GM18907 (cell line): ENCODE results near the gene SKA2.
"Not testable (repeated sequence)": the region's sequence is repeated elsewhere in the genome, so short reads cannot be mapped to it uniquely, and the experiment has no call there.

ENCODE experiments used
- ATAC-seq: cut with Tn5 transposase; IDR thresholded peaks from one replicate; pipeline ENCODE4 v1.9.1; 2021; ENCODE audit warnings: mild to moderate bottlenecking, moderate library complexity; ENCODE audit not compliant: unreplicated experiment

Gene SKA2

GRCh38 chr17:59152925-59153324 lies 2.1 kb downstream of the SKA2 start:
- no peak for ATAC-seq

DNA sequence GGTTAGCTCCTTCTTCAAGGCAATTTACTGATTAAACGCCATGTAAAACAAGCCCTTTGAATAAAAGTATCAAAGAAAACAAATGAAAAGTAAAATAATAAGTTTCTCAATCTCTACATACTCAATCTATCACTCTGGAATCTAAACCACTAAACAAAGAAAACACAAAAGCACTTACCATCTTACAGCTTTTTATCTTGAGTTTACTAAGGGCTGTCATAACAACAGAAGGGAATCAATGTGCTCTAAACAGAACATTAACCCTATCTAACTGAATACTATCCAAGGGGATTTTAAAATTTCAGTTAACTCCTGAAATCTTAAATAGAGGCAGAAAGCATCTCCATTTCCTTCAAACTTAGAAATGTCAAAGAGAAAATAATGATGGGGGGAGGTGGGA lies 3.4 kb downstream of the SKA2 start:
- ATAC-seq: no peak

- ATAC-seq: no peak
Measured at GRCh38 chr17:59151006-59151405, 4.0 kb downstream of the SKA2 start.

DNA sequence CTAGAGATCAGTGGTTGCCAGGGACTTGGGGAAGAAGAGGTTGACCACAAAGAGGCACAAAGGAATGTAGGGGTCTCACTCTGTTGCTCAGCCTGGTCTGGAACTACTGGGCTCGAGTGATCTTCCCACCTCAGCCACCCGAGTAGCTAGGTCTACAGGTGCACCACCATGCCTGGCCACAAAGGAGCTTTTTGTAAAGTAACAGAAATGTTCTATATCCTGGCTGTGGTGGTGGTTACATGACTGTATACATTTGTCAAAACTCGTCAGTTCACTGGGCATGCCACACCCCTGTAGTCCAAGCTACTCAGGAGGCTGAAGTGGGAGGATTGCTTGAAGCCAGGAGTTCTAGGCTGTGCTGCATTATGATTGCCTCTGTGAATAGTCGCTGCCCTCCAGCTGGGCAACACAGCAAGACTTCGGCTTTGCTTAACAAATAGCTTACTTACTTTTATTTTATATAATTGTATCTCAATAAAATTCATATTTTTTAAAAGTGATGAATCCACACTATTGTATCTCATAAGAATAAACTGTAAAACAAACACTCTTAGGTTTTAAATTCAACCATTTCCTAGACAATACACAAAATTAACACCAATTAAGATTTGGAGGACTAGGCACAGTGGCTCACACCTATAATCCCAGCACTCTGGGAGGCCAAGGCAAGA lies 5.0 kb downstream of the SKA2 start:
- no peak for ATAC-seq

DNA sequence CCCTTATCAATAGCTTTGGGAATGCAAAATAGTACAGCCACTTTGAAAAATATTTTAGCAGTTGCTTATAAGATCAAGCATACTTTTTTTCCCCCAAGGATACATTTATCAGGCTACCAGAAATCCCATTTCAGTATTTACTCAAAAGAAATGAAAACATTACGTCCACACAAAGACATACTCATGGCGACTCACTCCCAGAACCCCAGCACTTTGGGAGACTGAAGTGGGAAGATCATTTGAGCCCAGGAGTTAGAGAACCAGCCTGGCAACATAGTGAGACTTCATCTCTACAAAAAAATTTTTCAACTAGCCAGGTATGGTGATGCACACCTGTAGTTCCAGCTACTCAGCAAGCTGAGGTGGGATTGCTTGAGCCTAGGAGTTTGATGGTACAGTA lies 5.9 kb downstream of the SKA2 start:
- ATAC-seq: no peak

DNA sequence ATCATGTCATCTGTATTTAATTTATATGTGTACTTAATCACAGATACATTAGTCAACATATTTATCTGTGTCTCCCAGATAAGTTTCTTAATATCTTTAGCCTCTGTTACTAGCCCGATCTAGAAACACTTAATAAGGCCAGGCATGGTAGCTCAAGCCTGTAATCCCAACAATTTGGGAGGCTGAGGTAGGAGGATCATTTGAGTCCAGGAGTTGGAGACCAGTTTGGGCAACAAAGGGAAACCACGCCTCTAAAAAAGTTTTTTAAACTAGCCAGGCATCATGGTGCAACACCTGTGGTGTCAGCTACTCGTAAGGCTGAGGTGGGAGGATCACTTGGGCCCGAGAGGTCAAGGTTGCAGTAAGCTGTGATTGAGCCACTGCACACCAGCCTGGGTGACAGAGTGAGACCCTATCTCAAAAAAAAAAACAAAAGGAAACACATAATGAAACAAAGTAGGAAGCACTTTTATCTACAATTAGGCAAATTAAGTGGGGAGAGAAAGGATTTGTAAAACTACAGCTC lies 9.4 kb downstream of the SKA2 start:
- no peak for ATAC-seq

DNA sequence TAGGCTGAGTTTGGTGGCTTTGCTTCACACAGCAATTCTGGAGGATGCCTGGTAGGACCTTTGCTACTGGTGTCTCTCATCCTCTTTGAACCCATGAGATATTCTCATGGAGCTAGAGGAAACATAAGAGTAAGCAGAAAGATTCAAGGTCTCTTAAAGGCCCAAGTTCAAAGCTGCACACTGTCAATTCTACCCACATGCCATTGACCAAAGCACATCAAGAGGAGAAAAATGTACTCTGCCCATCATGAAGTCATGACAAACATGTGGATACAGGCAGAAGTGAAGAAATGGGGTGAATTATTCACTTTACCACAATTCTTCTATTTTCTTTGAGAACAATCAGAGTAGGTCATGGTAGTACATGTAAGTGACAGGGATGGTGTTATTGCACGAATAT lies 13.1 kb downstream of the SKA2 start:
- no peak for ATAC-seq

GRCh38 chr17:59139939-59140338 lies 15.0 kb downstream of the SKA2 start:
- ATAC-seq: no peak

DNA sequence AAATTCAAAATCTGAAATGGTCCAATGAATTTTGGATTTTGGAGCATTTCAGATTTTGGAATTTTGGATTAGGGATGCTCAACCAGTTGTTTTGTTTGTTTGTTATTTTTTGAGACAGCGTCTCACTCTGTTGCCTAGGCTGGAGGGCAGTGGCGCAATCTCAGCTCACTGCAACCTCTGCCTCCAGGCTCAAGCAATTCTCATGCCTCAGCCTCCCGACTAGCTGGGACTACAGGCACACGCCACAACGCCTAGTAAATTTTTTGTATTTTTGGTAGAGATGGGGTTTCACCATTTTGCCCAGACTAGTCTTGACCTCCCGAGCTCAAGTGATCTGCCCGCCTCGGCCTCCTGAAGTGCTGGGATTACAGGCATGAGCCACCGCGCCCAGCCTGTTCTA lies 16.6 kb downstream of the SKA2 start:
- ATAC-seq: not testable (repeated sequence)

GRCh38 chr17:59131131-59131530 lies 23.9 kb downstream of the SKA2 start:
- no peak for ATAC-seq

DNA sequence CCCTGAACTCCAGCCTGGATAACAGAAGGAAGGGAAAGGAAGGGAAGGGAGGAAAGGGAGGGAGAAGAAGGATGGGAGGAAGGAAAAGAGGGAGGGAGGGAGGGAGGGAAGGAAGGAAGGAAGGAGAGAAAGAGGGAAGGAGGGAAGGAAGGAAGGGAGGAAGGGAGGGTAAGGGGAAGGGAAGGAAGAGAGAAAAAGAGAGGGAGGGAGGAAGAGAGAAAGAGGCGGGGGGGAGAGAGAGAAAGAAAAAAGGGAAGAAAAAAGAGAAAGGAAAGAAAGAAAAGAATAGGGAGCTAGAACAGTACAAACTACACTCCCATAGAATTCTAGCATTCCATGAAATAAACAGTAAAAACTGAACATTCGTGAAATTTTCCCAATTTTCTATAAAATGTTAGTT lies 25.2 kb downstream of the SKA2 start:
- no peak for ATAC-seq

DNA sequence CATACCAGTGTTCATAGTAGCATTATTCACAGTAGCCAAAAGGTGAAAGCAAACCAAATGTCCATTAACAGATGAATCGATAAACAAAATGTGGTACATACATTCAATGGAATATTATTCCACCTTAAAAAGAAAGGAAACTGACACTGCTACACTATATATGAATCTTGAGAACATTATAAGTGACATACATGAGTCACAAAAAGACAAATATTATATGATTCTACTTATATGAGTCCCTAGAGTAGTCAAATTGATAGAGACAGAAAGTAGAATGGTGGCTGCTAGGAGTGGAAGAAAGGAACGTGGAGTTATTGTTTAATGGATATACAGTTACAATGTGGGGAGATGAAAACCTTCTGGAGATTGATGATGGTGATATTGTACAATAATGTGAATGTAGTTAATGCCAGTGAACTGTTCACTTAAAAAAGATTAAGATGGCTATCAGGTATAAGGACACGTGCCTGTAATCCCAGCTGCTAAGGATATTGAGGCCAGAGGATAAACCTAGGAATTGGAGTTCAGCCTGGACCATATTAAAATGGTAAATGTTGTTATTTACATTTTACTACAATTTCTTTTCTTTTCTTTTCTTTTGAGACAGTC lies 28.1 kb downstream of the SKA2 start:
- ATAC-seq: no peak

- no peak for ATAC-seq
Measured at GRCh38 chr17:59124665-59125064, 30.3 kb downstream of the SKA2 start.

DNA sequence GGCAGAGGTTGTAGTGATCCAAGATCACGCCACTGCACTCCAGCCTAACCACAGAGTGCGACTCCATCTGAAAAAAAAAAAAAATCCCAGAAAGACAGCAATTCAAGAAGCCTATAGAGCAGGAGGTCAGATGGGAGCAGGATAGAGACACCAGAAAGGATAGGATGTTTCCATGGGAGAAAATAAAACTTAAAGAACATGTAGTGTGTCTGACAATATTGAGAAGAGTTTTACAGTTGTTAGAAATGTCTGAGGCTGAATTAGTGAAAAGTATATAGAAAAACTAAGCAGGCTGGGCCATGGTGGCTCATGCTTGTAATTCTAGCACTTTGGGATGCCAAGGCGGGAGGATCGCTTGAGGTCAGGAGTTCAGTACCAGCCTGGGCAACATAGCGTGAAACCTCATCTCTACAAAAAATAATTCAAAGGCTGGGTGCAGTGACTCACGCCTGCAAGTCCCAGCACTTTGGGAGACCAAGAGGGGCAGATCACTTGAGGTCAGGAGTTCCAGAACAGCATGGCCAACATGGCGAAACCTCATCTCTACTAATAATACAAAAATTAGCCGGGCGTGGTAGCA lies 33.0 kb downstream of the SKA2 start:
- no peak for ATAC-seq

DNA sequence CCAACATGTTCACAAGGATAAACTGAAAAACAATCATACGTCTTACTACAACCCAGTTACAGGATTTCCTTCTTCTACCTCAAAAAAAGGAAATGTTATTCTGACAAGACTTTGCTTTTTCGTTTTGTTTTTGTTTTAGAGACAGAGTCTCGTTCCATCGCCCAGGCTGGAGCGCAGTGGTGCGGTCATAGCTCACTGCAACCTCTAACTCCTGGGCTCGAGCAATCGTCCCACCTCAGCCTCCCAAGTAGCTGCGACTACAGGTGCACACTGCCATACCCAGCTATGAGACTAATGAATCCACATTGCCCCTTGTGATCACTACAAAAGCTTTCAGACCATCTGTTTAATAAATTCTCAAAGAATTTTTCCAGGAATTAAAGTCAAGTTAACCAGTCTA lies 39.5 kb downstream of the SKA2 start:
- no peak for ATAC-seq

GRCh38 chr17:59111539-59111938 lies 43.4 kb downstream of the SKA2 start:
- no peak for ATAC-seq

- ATAC-seq: no peak
Measured at GRCh38 chr17:59110973-59111372, 44.0 kb downstream of the SKA2 start.

DNA sequence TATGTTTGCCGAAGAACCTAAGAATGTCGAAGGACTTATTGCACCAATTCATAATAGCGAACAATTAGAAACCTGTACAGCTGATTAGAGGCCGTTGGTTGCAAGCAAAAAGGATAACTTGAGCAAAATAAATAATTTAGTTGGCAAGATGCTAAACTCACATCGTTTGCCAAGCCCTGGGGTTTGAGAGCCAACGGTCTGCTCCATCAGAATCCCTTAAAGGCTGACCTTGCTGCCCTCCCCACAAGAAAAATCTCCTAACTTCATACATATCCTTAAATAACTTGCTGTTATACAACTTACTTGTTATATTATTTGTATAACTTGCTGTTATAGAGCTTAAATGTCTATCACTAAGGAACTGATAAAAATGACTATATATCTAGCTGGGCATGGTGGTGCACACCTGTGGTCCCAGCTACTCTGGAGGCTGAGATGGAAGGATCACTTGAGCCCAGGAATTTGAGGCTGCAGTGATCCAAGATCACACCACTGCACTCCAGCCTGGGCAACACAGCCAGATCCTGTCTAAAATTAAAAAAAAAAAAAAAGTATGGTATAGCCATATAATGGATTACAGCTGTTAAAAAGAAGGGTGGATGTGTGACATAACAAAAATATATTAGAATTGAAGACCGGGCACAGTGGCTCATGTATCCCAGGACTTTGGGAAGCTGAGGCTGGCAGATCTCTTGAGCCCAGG lies 46.4 kb downstream of the SKA2 start:
- ATAC-seq: no peak

DNA sequence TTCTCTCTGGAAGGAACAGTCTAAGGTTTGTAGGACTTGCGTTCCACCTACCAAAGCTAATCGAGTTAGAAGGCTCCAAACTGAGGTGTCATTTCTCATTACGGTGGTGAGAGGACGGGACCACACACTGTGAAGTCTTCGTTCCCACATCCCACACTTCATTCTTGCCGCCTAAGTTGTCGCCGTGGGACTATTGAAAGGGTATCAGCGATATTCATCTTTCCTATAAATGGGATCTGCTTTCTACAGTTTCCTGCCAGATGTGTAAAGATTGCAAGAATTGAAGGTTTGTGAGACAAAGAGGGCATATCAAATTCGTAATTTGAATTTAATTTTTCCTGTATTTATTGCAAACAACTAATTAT lies 47.7 kb downstream of the SKA2 start:
- no peak for ATAC-seq

- peak; percentile 91 for ATAC-seq
Measured at GRCh38 chr17:59106463-59107305, 48.3 kb downstream of the SKA2 start, which contains the start of gene TRIM37. TSS of gene TRIM37 (minus strand) at chr17:59106880. CDS start at chr17:59106461, 419 bp downstream.
